Thyroid gland (tissue), 4 donors: ENCODE results near the gene CDK15.

Source experiments
- CTCF ChIP-seq, 6 experiments: fragments of 200-600 bp in 3 of 6; fragments of 450-650 bp in 3 of 6; sonication (generic) in 3 of 6; IDR thresholded peaks; one replicate each; pipeline ENCODE4 v1.5.1; 2016 to 2019; ENCODE audit warnings: antibody characterized with exemption in 6 of 6, mild to moderate bottlenecking in 2 of 6, inconsistent platforms in 1 of 6, moderate library complexity in 1 of 6
- POLR2A ChIP-seq, 2 donors: fragments of 450-650 bp; IDR thresholded peaks; one replicate each; pipeline ENCODE4 v1.6.1; 2017; ENCODE audit warnings: antibody characterized with exemption in 2 of 2, mild to moderate bottlenecking in 2 of 2, moderate library complexity in 1 of 2

DNA sequence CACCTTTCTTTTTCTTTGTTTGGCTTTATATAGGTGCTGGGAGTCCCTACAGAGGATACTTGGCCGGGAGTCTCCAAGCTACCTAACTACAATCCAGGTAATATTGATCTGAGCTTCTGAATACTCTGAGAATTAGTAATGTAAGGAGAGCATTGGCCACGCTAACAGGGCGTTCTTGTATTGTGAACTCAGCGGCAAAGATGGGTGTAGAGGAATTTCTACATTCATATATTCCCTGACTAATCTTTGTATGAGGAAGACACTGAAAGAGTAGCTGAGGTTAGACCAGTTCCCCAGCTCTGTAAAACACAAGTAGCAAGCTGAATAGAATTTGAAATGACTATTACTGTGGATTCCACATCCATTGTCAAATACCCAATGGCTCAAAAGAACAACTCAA, 48.5 kb downstream of the CDK15 start:
- TF ChIP-seq CTCF (IDR thresholded peaks at IDR 0.05) (no peak), POLR2A (IDR thresholded peaks at IDR 0.05) (no peak)
